HepG2 (cell line): ENCODE results near the gene UBXN2A. TPM values are rescaled to one million over a fixed set of nuclear protein-coding genes. Genes with fewer than 3 reads are reported as not detected.

Source experiments
- ARHGAP35 ChIP-seq: sonication (generic); formaldehyde crosslinking; IDR thresholded peaks from 2 replicates; pipeline ENCODE4 v1.9.0; 2022; ENCODE audit warnings: mild to moderate bottlenecking, inconsistent platforms, moderate library complexity, missing genetic modification reagents, borderline replicate concordance
- GATAD2A ChIP-seq: IDR thresholded peaks from 2 replicates; pipeline ENCODE4 v1.6.1; 2016
- KLF6 ChIP-seq: IDR thresholded peaks from 2 replicates; pipeline ENCODE4 v1.8.0; 2016; ENCODE audit warnings: missing biosample characterization, missing genetic modification reagents
- LCORL ChIP-seq, 2 experiments: fragments of 450-650 bp in 1 of 2; sonication (generic) in 1 of 2; formaldehyde crosslinking in 1 of 2; IDR thresholded peaks; 2 replicates each; pipeline versions ENCODE4 v1.5.0 to v1.6.1; 2017 to 2020; ENCODE audit warnings: antibody characterized with exemption in 1 of 2, missing genetic modification reagents in 1 of 2
- POLR2AphosphoS5 ChIP-seq: IDR thresholded peaks from 2 replicates; pipeline ENCODE4 v1.6.1; 2012; ENCODE audit warnings: low read depth, low read length
- RAD21 ChIP-seq: fragments of 450-650 bp; formaldehyde crosslinking; IDR thresholded peaks from 2 replicates; pipeline ENCODE4 v1.5.0; 2020; ENCODE audit warnings: mild to moderate bottlenecking
- SMC3 ChIP-seq: IDR thresholded peaks from 2 replicates; pipeline ENCODE4 v1.6.1; 2011; ENCODE audit warnings: low read length, improper control_type of control experiment
- SOX6 ChIP-seq, 2 experiments: fragments of 450-650 bp in 1 of 2; sonication (generic) in 1 of 2; formaldehyde crosslinking in 1 of 2; IDR thresholded peaks; 2 replicates each; pipeline versions ENCODE4 v1.4.0 to v1.6.1; 2017 to 2020; ENCODE audit warnings: antibody characterized with exemption in 1 of 2, mild to moderate bottlenecking in 1 of 2, missing genetic modification reagents in 1 of 2
- ZC3H13 ChIP-seq: sonication (generic); formaldehyde crosslinking; IDR thresholded peaks from 2 replicates; pipeline ENCODE4 v1.8.1; 2023; ENCODE audit warnings: mild to moderate bottlenecking, missing genetic modification reagents, moderate library complexity
- ZFP1 ChIP-seq: IDR thresholded peaks from 2 replicates; pipeline ENCODE4 v1.6.1; 2016
- ZFP62 ChIP-seq: sonication (generic); formaldehyde crosslinking; IDR thresholded peaks from 2 replicates; pipeline ENCODE4 v1.4.0; 2020; ENCODE audit warnings: missing genetic modification reagents
- ZFP90 ChIP-seq: sonication (generic); formaldehyde crosslinking; IDR thresholded peaks from 2 replicates; pipeline ENCODE4 v1.8.0; 2022; ENCODE audit warnings: missing genetic modification reagents, mild to moderate bottlenecking, inconsistent platforms, borderline replicate concordance
- ZNF256 ChIP-seq: sonication (generic); formaldehyde crosslinking; conservative IDR thresholded peaks from 2 replicates; pipeline ENCODE4 v1.4.0; 2020; ENCODE audit warnings: missing genetic modification reagents
- ZNF605 ChIP-seq: sonication (generic); formaldehyde crosslinking; IDR thresholded peaks from 2 replicates; pipeline ENCODE4 v1.8.0; 2022; ENCODE audit warnings: mild to moderate bottlenecking, missing genetic modification reagents
- ZNF782 ChIP-seq: sonication (generic); formaldehyde crosslinking; IDR thresholded peaks from 2 replicates; pipeline ENCODE4 v1.4.0; 2020; ENCODE audit warnings: missing genetic modification reagents, mild to moderate bottlenecking, borderline replicate concordance
- polyA plus RNA-seq, 8 experiments: library from polyadenylated mRNA; depleted of rRNA in 3 of 8; stranded (reverse) in 7 of 8; unstranded in 1 of 8; fragments of >200 nt; fragmentation: Illumina TruSeq in 4 of 8; extraction: Trizol in 4 of 8; gene quantifications; 2 replicates each; pipeline versions ENCODE4 v1.2.1 to v1.2.3, GENCODE V29; 2011 to 2016; ENCODE audit warnings: low read depth in 4 of 8, missing spikeins in 1 of 8, mixed read lengths in 1 of 8; ENCODE audit not compliant: insufficient read depth in 1 of 8
- total RNA-seq, 5 experiments: library from RNA; depleted of rRNA; stranded (reverse); fragments of >200 nt; fragmentation: Illumina TruSeq; extraction: Trizol; gene quantifications; 2 replicates each; pipeline ENCODE4 v1.2.3, GENCODE V29; 2016; ENCODE audit warnings: low read depth in 1 of 5
- TF ChIP-seq, protein P1 (sequence below): sonication (generic); formaldehyde crosslinking; IDR thresholded peaks from 2 replicates; pipeline ENCODE4 v1.8.1; 2023; ENCODE audit warnings: missing genetic modification reagents, mild to moderate bottlenecking, borderline replicate concordance
- TF ChIP-seq, protein P2 (sequence below): sonication (generic); formaldehyde crosslinking; IDR thresholded peaks from 2 replicates; pipeline ENCODE4 v1.9.0; 2022; ENCODE audit warnings: missing genetic modification reagents, mild to moderate bottlenecking, borderline replicate concordance
- TF ChIP-seq, protein P3 (sequence below): IDR thresholded peaks from 2 replicates; pipeline ENCODE4 v1.6.1; 2016; ENCODE audit warnings: low read depth, control low read depth
- TF ChIP-seq, protein P4 (sequence below): sonication (generic); formaldehyde crosslinking; IDR thresholded peaks from 2 replicates; pipeline ENCODE4 v1.8.1; 2023; ENCODE audit warnings: mild to moderate bottlenecking, missing genetic modification reagents
- TF ChIP-seq, protein P5 (sequence below): sonication (generic); formaldehyde crosslinking; IDR thresholded peaks from 2 replicates; pipeline ENCODE4 v1.4.0; 2020; ENCODE audit warnings: mild to moderate bottlenecking, missing genetic modification reagents
- TF ChIP-seq, protein P6 (sequence below): sonication (generic); formaldehyde crosslinking; IDR thresholded peaks from 2 replicates; pipeline ENCODE4 v1.4.0; 2020; ENCODE audit warnings: missing genetic modification reagents

UBXN2A gene
- total and polyA plus RNA-seq, 2 of the 13 experiments (the other 11 are each of a cell fraction or from before 2014, with no cell fraction given) = 8.3 to 20.9 TPM

DNA sequence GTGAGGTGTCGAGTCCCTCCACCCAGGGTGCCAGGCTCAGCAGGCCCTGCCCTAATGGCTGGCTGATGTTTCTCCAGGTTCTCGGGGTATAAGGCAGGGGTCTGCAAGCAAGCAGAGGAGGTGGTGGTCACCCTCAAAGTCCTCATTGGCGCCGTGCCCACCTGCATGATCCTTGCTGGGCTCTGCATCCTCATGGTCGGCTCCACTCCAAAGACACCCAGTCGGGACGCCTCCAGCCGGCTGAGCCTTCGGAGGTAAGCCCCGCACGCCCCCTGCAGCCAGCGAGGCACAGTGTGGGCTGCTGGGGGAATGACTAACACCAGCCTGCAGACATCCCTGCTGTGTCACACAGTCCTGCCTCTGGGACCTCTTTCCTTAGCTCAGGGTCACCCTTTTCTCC, 83.8 kb downstream of the UBXN2A start (continued):
- no peak for TF ChIP-seq ZFP1
- no peak for TF ChIP-seq ZC3H13 (CRISPR knock-in tag)
- TF ChIP-seq, protein P1, sequence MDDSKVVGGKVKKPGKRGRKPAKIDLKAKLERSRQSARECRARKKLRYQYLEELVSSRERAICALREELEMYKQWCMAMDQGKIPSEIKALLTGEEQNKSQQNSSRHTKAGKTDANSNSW (CRISPR knock-in tag) = no peak
- TF ChIP-seq ZFP62 (CRISPR knock-in tag) = no peak
- TF ChIP-seq, protein P2, sequence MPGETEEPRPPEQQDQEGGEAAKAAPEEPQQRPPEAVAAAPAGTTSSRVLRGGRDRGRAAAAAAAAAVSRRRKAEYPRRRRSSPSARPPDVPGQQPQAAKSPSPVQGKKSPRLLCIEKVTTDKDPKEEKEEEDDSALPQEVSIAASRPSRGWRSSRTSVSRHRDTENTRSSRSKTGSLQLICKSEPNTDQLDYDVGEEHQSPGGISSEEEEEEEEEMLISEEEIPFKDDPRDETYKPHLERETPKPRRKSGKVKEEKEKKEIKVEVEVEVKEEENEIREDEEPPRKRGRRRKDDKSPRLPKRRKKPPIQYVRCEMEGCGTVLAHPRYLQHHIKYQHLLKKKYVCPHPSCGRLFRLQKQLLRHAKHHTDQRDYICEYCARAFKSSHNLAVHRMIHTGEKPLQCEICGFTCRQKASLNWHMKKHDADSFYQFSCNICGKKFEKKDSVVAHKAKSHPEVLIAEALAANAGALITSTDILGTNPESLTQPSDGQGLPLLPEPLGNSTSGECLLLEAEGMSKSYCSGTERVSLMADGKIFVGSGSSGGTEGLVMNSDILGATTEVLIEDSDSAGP (CRISPR knock-in tag) = peak; percentile 18; the same call in 1 of the 2 replicates
- no peak for TF ChIP-seq POLR2AphosphoS5
- no peak for TF ChIP-seq KLF6
- TF ChIP-seq, protein P3, sequence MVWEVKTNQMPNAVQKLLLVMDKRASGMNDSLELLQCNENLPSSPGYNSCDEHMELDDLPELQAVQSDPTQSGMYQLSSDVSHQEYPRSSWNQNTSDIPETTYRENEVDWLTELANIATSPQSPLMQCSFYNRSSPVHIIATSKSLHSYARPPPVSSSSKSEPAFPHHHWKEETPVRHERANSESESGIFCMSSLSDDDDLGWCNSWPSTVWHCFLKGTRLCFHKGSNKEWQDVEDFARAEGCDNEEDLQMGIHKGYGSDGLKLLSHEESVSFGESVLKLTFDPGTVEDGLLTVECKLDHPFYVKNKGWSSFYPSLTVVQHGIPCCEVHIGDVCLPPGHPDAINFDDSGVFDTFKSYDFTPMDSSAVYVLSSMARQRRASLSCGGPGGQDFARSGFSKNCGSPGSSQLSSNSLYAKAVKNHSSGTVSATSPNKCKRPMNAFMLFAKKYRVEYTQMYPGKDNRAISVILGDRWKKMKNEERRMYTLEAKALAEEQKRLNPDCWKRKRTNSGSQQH = no peak
- peak; percentile 54; the same call in 1 of the 2 replicates for TF ChIP-seq SMC3
- no peak for TF ChIP-seq LCORL (IDR thresholded peaks at IDR 0.05)
- no peak for TF ChIP-seq LCORL (CRISPR knock-in tag; IDR thresholded peaks at IDR 0.05)
- peak; percentile 49 for TF ChIP-seq ZNF605 (CRISPR knock-in tag)
- TF ChIP-seq SOX6 (IDR thresholded peaks at IDR 0.05) = no peak
- no peak for TF ChIP-seq SOX6 (CRISPR knock-in tag; IDR thresholded peaks at IDR 0.05)
- TF ChIP-seq, protein P4, sequence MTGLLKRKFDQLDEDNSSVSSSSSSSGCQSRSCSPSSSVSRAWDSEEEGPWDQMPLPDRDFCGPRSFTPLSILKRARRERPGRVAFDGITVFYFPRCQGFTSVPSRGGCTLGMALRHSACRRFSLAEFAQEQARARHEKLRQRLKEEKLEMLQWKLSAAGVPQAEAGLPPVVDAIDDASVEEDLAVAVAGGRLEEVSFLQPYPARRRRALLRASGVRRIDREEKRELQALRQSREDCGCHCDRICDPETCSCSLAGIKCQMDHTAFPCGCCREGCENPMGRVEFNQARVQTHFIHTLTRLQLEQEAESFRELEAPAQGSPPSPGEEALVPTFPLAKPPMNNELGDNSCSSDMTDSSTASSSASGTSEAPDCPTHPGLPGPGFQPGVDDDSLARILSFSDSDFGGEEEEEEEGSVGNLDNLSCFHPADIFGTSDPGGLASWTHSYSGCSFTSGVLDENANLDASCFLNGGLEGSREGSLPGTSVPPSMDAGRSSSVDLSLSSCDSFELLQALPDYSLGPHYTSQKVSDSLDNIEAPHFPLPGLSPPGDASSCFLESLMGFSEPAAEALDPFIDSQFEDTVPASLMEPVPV (CRISPR knock-in tag) = no peak
- no peak for TF ChIP-seq ZNF782 (CRISPR knock-in tag)
- TF ChIP-seq ZFP90 (CRISPR knock-in tag) = no peak
- TF ChIP-seq, protein P5, sequence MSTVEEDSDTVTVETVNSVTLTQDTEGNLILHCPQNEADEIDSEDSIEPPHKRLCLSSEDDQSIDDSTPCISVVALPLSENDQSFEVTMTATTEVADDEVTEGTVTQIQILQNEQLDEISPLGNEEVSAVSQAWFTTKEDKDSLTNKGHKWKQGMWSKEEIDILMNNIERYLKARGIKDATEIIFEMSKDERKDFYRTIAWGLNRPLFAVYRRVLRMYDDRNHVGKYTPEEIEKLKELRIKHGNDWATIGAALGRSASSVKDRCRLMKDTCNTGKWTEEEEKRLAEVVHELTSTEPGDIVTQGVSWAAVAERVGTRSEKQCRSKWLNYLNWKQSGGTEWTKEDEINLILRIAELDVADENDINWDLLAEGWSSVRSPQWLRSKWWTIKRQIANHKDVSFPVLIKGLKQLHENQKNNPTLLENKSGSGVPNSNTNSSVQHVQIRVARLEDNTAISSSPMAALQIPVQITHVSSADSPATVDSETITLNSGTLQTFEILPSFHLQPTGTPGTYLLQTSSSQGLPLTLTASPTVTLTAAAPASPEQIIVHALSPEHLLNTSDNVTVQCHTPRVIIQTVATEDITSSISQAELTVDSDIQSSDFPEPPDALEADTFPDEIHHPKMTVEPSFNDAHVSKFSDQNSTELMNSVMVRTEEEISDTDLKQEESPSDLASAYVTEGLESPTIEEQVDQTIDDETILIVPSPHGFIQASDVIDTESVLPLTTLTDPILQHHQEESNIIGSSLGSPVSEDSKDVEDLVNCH = no peak
- TF ChIP-seq GATAD2A (CRISPR knock-in tag) = no peak
- TF ChIP-seq RAD21 (CRISPR knock-in tag) = peak; percentile 82
- TF ChIP-seq, protein P6, sequence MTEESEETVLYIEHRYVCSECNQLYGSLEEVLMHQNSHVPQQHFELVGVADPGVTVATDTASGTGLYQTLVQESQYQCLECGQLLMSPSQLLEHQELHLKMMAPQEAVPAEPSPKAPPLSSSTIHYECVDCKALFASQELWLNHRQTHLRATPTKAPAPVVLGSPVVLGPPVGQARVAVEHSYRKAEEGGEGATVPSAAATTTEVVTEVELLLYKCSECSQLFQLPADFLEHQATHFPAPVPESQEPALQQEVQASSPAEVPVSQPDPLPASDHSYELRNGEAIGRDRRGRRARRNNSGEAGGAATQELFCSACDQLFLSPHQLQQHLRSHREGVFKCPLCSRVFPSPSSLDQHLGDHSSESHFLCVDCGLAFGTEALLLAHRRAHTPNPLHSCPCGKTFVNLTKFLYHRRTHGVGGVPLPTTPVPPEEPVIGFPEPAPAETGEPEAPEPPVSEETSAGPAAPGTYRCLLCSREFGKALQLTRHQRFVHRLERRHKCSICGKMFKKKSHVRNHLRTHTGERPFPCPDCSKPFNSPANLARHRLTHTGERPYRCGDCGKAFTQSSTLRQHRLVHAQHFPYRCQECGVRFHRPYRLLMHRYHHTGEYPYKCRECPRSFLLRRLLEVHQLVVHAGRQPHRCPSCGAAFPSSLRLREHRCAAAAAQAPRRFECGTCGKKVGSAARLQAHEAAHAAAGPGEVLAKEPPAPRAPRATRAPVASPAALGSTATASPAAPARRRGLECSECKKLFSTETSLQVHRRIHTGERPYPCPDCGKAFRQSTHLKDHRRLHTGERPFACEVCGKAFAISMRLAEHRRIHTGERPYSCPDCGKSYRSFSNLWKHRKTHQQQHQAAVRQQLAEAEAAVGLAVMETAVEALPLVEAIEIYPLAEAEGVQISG = peak; percentile 65
- TF ChIP-seq ZNF256 = no peak
- no peak for TF ChIP-seq ARHGAP35 (CRISPR knock-in tag)
